ENCODE data around the gene UBE2B. TPM values are rescaled to one million over a fixed set of nuclear protein-coding genes. Genes with fewer than 3 reads are reported as not detected.

UBE2B gene
- total and polyA plus RNA-seq, 9 donors = 27.2 to 175 (median 154) TPM

DNA sequence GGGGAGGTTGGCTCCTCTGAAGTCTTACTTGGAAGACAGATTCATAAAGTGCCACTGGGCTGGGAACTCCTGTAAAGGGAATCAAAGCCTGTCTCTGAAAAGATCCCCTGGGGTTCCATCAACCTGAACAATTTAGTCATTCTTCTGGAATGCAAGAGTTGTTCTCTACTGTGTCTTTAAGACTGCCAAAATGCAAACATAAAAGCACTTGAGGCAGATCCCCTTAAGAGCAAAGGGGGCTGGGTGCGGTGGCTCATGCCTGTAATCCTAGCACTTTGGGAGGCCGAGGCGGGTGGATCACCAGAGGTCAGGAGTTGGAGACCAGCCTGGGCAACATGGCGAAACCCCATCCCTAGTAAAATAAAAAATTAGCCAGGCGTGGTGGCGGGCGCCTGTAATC, 23.6 kb downstream of the UBE2B start:
- H3K27ac ChIP-seq (ENCODE audit: low read length) = no peak overlapping the region
- no peaks in the 10 kb centered on the region for H3K4me1 ChIP-seq (ENCODE audit: control insufficient read depth, insufficient read depth, low read length)
- peaks cover 40% of the 10 kb centered on the region for H3K36me3 ChIP-seq (ENCODE audit: control insufficient read depth, insufficient read depth, low read length)
- no peak for DNase-seq
- H3K9me3 ChIP-seq (replicated peaks; ENCODE audit: control insufficient read depth, low read depth, low read length) = no peaks in the 10 kb centered on the region
- 100% methylated on average over 3 of the region's 7 CpGs for WGBS (ENCODE audit: insufficient coverage)
- H3K27me3 ChIP-seq (ENCODE audit: control insufficient read depth, insufficient read depth, low read length) = no peaks in the 10 kb centered on the region
- H3K4me3 ChIP-seq (ENCODE audit: low read length) = no peak overlapping the region

- H3K27ac ChIP-seq (ENCODE audit: low read length) = no peak overlapping the region
- no peak for DNase-seq
- WGBS (ENCODE audit: insufficient coverage) = 90% methylated on average over 3 of the region's 4 CpGs
- no peak overlapping the region for H3K4me3 ChIP-seq (ENCODE audit: low read length)
- no peaks in the 10 kb centered on the region for H3K9me3 ChIP-seq (replicated peaks; ENCODE audit: control insufficient read depth, low read depth, low read length)
- H3K27me3 ChIP-seq (ENCODE audit: control insufficient read depth, insufficient read depth, low read length) = no peaks in the 10 kb centered on the region
- no peaks in the 10 kb centered on the region for H3K4me1 ChIP-seq (ENCODE audit: control insufficient read depth, insufficient read depth, low read length)
- H3K36me3 ChIP-seq (ENCODE audit: control insufficient read depth, insufficient read depth, low read length) = peaks cover 35% of the 10 kb centered on the region
Measured at GRCh38 chr5:134396274-134396673, 24.9 kb downstream of the UBE2B start.

GRCh38 chr5:134397196-134397595, 25.8 kb downstream of the UBE2B start:
- H3K27me3 ChIP-seq (ENCODE audit: control insufficient read depth, insufficient read depth, low read length) = no peaks in the 10 kb centered on the region
- H3K9me3 ChIP-seq (replicated peaks; ENCODE audit: control insufficient read depth, low read depth, low read length) = no peaks in the 10 kb centered on the region
- 100% methylated on average over 1 of the region's 2 CpGs for WGBS (ENCODE audit: insufficient coverage)
- DNase-seq = no peak
- H3K27ac ChIP-seq (ENCODE audit: low read length) = no peak overlapping the region
- H3K4me3 ChIP-seq (ENCODE audit: low read length) = no peak overlapping the region
- peaks cover 35% of the 10 kb centered on the region for H3K36me3 ChIP-seq (ENCODE audit: control insufficient read depth, insufficient read depth, low read length)
- H3K4me1 ChIP-seq (ENCODE audit: control insufficient read depth, insufficient read depth, low read length) = no peaks in the 10 kb centered on the region

GRCh38 chr5:134398609-134399155, 27.3 kb downstream of the UBE2B start:
- no CpG with 5 or more reads among the region's 2 CpGs for WGBS (ENCODE audit: insufficient coverage)
- peak; percentile 5 for DNase-seq
- Histone ChIP-seq H3K27ac (ENCODE audit: low read length) (no peak overlapping the region), H3K9me3 (replicated peaks; ENCODE audit: control insufficient read depth, low read depth, low read length) (no peaks in the 10 kb centered on the region), H3K4me1 (ENCODE audit: control insufficient read depth, insufficient read depth, low read length) (no peaks in the 10 kb centered on the region), H3K36me3 (ENCODE audit: control insufficient read depth, insufficient read depth, low read length) (peaks cover 28% of the 10 kb centered on the region), H3K27me3 (ENCODE audit: control insufficient read depth, insufficient read depth, low read length) (no peaks in the 10 kb centered on the region), H3K4me3 (ENCODE audit: low read length) (no peak overlapping the region)

DNA sequence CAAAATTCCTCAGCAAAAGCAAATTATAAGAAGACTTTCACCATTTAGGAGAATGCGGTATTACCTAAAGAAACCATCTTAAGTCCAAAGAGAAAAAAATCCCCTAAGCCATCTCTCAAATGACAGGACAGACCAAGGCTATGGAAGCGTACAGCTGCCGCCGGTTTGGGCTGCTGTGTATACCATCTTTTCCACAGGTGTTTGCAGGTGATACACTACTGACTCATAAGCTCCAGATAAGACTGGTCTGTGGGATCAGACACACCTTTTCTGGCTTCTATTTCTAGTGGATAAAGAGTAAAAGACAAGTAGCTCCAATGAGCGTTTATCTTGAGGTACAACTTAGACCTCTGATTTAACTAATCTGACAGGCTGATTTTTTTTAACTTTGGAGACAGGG, 32.6 kb downstream of the UBE2B start:
- no peaks in the 10 kb centered on the region for H3K4me1 ChIP-seq (ENCODE audit: control insufficient read depth, insufficient read depth, low read length)
- no peak overlapping the region for H3K4me3 ChIP-seq (ENCODE audit: low read length)
- no peaks in the 10 kb centered on the region for H3K27me3 ChIP-seq (ENCODE audit: control insufficient read depth, insufficient read depth, low read length)
- H3K36me3 ChIP-seq (ENCODE audit: control insufficient read depth, insufficient read depth, low read length) = peaks cover 14% of the 10 kb centered on the region
- no peak for DNase-seq
- 100% methylated on average over 1 of the region's 5 CpGs for whole genome bisulfite sequencing (ENCODE audit: insufficient coverage)
- no peak overlapping the region for H3K27ac ChIP-seq (ENCODE audit: low read length)
- H3K9me3 ChIP-seq (replicated peaks; ENCODE audit: control insufficient read depth, low read depth, low read length) = no peaks in the 10 kb centered on the region

- H3K4me1 ChIP-seq (ENCODE audit: control insufficient read depth, insufficient read depth, low read length) = peaks cover 7% of the 10 kb centered on the region
- H3K9me3 ChIP-seq (replicated peaks; ENCODE audit: control insufficient read depth, low read depth, low read length) = no peaks in the 10 kb centered on the region
- H3K27me3 ChIP-seq (ENCODE audit: control insufficient read depth, insufficient read depth, low read length) = no peaks in the 10 kb centered on the region
- WGBS (ENCODE audit: insufficient coverage) = no CpG with 5 or more reads among the region's 1 CpG
- no peak for DNase-seq
- H3K27ac ChIP-seq (ENCODE audit: low read length) = no peak overlapping the region
- H3K4me3 ChIP-seq (ENCODE audit: low read length) = no peak overlapping the region
- peaks cover 13% of the 10 kb centered on the region for H3K36me3 ChIP-seq (ENCODE audit: control insufficient read depth, insufficient read depth, low read length)
Measured at GRCh38 chr5:134406390-134406789, 35.0 kb downstream of the UBE2B start.

- Histone ChIP-seq H3K4me1 (ENCODE audit: control insufficient read depth, insufficient read depth, low read length) (peaks cover 12% of the 10 kb centered on the region), H3K36me3 (ENCODE audit: control insufficient read depth, insufficient read depth, low read length) (peaks cover 9% of the 10 kb centered on the region), H3K4me3 (ENCODE audit: low read length) (no peak overlapping the region), H3K9me3 (replicated peaks; ENCODE audit: control insufficient read depth, low read depth, low read length) (no peaks in the 10 kb centered on the region), H3K27me3 (ENCODE audit: control insufficient read depth, insufficient read depth, low read length) (no peaks in the 10 kb centered on the region), H3K27ac (ENCODE audit: low read length) (no peak overlapping the region)
- DNase-seq = no peak
- WGBS (ENCODE audit: insufficient coverage) = 88% methylated on average over 5 of the region's 6 CpGs
Measured at GRCh38 chr5:134409321-134409720, 38.0 kb downstream of the UBE2B start.

GRCh38 chr5:134410822-134411221, 39.5 kb downstream of the UBE2B start:
- H3K4me3 ChIP-seq (ENCODE audit: low read length) = peak overlapping the region; percentile 78
- no peak overlapping the region for H3K27ac ChIP-seq (ENCODE audit: low read length)
- peaks cover 7% of the 10 kb centered on the region for H3K36me3 ChIP-seq (ENCODE audit: control insufficient read depth, insufficient read depth, low read length)
- no peaks in the 10 kb centered on the region for H3K9me3 ChIP-seq (replicated peaks; ENCODE audit: control insufficient read depth, low read depth, low read length)
- WGBS (ENCODE audit: insufficient coverage) = 91% methylated on average over 1 of the region's 4 CpGs
- H3K4me1 ChIP-seq (ENCODE audit: control insufficient read depth, insufficient read depth, low read length) = peaks cover 12% of the 10 kb centered on the region
- DNase-seq = no peak
- no peaks in the 10 kb centered on the region for H3K27me3 ChIP-seq (ENCODE audit: control insufficient read depth, insufficient read depth, low read length)

DNA sequence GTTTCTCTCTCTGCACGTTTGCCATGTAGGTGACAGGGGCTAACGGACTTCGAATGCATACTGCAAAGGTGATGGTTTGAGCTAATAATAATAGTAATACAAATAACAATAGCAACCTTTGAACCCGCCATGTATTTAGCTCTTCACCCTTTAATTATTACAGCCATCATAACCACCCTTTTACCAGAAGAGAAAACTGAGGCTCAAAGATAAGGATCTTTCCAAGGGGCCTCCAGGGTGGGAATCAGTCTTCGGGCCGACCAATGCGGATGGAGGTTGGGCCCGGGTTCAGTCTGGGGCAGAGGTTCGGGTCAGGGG, 39.8 kb downstream of the UBE2B start:
- Histone ChIP-seq H3K4me1 (ENCODE audit: control insufficient read depth, insufficient read depth, low read length) (peaks cover 12% of the 10 kb centered on the region), H3K27ac (ENCODE audit: low read length) (peak overlapping the region; percentile 15)
- WGBS (ENCODE audit: insufficient coverage) = 0% methylated on average over 5 of the region's 9 CpGs

DNA sequence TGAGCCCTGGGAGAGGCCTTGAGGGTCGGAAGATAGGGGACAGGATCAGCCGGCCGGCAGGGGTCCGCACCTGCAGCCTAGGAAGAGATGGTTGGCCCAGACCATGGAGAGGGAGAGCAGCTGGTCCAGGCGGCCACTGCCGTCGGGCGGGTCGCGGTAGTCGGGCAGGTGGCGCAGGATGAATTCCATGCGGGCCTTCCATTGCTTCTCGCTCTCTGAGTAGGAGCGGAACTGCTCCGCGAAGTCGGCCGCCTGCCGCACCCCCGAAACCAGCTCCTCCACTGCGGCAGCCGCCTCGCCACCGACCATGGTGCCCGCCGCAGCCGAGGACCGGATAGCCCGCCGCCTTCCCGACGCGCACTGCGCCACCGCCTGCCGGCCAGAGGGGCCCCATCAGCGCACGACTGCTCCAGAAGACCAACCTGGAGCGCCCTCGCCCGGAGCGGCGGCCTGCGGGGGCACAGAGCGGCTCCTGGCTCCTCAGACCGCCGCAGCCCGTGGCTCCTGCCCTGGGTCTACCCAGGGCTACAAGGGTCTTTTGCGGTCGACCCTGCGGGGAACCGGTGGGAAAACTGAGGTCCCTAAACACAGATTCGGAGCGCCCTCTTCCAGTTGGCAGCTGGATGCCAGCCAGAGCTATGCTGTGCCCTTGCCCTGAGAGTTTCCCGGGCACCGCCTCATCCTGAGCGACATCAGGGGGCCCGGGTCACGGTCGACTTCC, 40.3 kb downstream of the UBE2B start, which contains the start of gene CDKN2AIPNL:
TSS of gene CDKN2AIPNL (minus strand) at position 336 of the 721 bp plus-strand sequence. CDS start at position 309, 27 bp downstream.
- peaks cover 12% of the 10 kb centered on the region for H3K4me1 ChIP-seq (ENCODE audit: control insufficient read depth, insufficient read depth, low read length)
- H3K4me3 ChIP-seq (ENCODE audit: low read length) = peak within 1 kb of the TSS; percentile 78
- under 1% methylated on average over 59 of the region's 61 CpGs for WGBS (ENCODE audit: insufficient coverage)
- DNase-seq = peak; percentile 94
- H3K27me3 ChIP-seq (ENCODE audit: control insufficient read depth, insufficient read depth, low read length) = no peaks in the 10 kb centered on the region
- peak within 1 kb of the TSS; percentile 15 for H3K27ac ChIP-seq (ENCODE audit: low read length)
- no peaks in the 10 kb centered on the region for H3K9me3 ChIP-seq (replicated peaks; ENCODE audit: control insufficient read depth, low read depth, low read length)
- peaks cover 5% of the 10 kb centered on the region for H3K36me3 ChIP-seq (ENCODE audit: control insufficient read depth, insufficient read depth, low read length)

More for the DNA sequence above, 39.8 kb downstream of the UBE2B start:
- Histone ChIP-seq H3K36me3 (ENCODE audit: control insufficient read depth, insufficient read depth, low read length) (peaks cover 6% of the 10 kb centered on the region), H3K27me3 (ENCODE audit: control insufficient read depth, insufficient read depth, low read length) (no peaks in the 10 kb centered on the region), H3K9me3 (replicated peaks; ENCODE audit: control insufficient read depth, low read depth, low read length) (no peaks in the 10 kb centered on the region), H3K4me3 (ENCODE audit: low read length) (peak overlapping the region; percentile 78)
- DNase-seq = no peak

Data from muscle of leg (tissue), 11 donors.